DMS53 (cell line): ENCODE data around the gene PCDHGC4.
A peak's percentile ranks its signal among the peaks of the same experiment; 100 is the strongest.

Experiments used
- DNase-seq: peaks from one replicate; lab custom pipeline; 2025; lab: John Stamatoyannopoulos, UW

The PCDHGC4 gene

DNA sequence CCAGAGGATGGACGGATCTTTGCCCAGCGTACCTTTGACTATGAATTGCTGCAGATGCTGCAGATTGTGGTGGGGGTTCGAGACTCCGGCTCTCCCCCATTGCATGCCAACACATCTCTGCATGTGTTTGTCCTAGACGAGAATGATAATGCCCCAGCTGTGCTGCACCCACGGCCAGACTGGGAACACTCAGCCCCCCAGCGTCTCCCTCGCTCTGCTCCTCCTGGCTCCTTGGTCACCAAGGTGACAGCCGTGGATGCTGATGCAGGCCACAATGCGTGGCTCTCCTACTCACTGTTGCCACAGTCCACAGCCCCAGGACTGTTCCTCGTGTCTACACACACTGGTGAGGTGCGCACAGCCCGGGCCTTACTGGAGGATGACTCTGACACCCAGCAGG lies 5.9 kb downstream of the PCDHGC4 start:
- DNase-seq = no peak

DNA sequence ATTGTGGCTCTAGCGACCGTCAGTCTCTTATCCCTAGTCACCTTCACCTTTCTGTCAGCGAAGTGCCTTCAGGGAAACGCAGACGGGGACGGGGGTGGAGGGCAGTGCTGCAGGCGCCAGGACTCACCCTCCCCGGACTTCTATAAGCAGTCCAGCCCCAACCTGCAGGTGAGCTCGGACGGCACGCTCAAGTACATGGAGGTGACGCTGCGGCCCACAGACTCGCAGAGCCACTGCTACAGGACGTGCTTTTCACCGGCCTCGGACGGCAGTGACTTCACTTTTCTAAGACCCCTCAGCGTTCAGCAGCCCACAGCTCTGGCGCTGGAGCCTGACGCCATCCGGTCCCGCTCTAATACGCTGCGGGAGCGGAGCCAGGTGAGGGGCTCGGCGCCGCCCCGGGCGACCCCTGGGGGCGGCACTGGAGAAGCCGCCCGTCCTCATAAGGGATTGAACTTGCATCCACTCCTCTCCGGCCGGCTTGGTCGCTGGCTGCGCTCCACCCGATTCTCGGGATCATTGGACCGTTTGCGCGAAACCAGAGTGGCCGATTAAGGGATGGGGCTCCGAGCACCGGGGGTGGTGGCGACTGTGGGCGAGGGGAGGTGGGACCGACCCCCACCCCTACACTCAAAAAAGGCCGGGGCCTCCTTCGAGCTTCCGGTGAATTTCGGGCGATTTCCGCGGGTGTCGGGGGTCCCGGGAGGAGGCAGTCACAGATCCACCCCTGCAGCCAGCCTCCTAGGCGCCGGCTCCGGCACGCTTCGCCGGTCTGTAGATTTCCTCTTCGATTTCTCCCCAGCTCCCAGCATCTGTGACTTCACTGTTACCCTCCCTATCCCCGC lies 6.7 kb downstream of the PCDHGC4 start:
- no peak for DNase-seq

DNA sequence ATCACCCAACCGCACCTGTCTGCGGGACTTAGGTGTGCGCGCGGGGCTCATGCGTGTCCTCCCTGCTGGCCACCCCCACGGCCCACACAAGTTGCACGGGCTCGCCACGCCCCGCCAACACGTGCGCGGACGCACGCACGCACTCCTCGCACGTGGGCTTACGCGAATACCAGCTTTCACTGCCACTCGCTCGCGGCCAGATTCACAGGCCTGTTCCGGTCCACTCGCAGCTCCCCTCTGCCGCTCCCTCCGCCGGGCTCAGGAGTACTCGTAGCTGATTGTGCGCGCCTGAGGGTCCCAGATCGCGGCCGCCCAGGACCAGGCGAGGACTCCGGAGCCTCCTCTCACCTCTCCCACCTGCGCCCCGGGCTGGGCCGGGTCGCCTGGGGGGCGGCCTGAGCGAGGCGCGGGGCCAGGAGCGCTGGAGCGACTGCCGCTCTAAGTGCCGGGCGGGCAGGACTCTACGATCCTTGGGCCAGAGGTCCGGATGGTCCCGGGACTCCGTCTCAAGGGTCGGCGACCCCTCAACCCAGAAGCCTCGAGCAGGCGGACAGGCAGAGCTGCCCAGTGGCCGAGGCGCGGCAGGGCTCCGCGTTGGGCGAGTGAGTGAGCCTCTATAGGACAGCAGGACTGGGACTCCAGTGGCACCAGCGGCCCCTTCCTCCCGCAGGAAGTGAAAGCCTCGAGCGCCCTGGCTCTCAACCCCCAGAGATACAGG lies 7.5 kb downstream of the PCDHGC4 start:
- DNase-seq = no peak

DNA sequence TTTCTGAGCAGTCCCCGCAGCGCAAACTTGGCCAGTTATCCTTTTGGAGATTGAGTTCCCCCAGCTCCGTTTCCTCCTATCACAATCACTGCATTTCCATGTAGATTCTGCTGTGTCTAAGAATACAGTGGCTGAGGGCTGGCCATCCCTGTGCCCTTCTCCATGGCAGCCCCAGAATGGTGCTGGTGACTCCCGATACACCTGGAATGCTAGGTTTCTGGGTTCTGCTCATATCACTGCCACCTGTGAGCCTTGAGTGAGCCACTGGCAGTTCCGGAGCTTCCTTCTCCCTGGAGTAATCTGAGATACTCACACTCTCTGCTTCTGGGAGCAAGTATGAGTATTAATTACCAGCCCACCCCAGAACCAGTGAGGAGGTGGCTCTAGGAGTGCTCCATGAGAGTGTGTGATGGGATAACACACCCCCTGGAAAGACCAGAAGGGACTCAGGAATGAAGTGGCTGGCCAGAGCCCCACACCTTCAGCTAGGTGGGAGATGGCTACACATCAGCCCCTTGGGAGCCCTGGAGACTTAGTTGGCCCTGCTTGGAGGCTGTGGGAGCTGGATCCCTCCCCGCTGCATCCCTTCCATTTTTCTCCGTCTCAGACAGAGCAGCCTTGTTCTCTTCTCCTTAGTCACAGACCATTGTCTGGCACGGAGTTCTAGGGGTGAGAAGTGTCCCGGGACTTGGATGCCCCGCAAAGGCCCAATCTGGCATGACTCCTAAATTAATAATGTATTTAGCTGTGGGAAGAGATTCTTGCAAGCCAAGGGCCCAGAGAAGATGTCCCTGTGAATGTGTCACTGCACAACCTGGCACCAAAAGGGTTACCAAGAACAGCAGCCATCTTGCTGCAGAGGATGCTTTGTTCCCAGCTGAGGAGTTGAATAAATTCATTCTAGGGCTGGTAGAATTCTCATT lies 8.9 kb downstream of the PCDHGC4 start:
- no peak for DNase-seq

DNA sequence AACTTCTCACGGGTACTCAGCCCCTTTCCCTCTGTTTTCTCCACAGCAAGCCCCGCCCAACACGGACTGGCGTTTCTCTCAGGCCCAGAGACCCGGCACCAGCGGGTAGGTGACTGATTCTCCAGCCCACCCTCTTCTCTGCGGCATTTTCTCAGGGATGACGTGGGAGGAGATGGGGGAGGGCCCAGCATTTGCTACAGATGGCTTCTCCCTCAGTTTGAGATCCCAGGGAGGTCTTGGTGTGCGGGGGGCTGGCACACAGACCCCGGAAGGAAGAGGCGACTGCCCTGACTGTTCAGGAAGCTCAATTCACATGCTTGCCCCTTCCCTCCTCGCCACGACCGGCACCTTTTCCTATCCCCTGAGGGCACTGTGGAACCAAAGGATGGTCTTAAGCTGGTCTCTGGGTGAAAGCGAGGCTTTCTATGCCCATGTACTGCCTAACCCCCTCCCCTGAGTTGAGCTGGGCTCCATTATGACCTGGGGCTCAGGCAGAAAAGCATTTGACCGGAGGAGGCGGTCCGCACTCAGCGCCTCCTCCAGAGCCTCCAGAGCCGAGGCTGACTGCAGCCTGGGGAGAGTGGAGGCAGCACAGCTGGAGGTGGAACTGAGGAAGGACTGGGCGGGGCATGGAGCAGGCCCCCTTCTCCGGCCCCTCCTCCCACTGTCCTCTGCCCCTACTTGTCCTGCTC lies 10.1 kb downstream of the PCDHGC4 start:
- DNase-seq = no peak

DNA sequence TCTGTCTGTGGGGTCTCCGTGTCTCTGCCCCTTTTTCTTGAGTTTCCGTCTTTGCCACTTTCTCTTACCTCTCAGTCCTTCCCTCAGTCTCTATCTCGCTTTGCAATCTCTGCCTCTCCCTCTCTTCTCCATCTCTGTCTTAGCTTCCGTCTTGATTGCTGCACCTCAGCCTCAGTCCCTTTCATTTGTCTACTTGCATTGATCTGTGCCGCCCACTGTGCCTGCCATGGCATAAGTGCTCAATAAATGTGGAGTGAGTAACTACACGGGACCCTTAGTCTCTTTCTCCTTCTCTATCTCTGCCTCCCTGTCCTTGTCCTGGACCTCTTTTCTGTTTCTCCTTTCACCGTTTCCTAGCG lies 10.6 kb downstream of the PCDHGC4 start:
- DNase-seq = no peak

DNA sequence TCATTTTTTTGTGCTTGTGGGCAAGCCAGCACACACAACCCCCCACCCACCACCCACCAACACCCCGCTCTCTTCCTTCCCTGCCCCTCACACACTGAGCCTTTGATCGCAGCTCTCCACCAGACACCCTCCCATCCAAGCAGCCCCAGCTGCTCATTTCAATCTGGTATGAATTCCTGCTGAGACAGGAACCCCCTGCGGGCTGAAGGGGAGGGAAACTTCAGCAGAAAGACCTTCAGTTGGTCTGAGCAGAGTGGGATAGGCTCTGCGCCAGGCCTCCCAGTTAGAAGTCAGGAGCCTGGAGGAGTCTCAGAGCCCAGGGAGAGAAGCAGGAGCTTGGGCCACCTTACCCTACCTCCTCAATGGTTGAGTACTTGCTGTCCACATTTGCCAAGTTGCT lies 11.2 kb downstream of the PCDHGC4 start:
- DNase-seq = no peak

DNA sequence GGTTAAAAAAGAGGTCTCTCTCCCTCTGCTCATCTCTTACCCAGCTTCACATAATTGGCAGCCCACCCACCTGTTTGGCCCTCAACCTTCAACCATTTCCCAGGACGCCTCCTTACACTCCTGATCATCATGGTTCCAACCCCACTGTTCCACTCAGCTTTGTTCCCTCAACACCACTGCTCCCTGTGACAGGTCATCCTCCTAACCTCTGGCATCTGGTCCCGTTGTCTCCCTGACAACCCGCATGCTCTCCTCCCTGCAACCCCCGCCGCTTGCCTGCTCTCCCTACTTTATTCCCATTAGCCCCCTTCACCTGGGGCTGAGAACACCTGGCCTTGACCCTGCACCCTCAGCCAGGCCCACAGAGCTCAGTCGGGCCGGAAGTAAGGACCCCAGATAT lies 16.9 kb downstream of the PCDHGC4 start:
- DNase-seq = no peak

DNA sequence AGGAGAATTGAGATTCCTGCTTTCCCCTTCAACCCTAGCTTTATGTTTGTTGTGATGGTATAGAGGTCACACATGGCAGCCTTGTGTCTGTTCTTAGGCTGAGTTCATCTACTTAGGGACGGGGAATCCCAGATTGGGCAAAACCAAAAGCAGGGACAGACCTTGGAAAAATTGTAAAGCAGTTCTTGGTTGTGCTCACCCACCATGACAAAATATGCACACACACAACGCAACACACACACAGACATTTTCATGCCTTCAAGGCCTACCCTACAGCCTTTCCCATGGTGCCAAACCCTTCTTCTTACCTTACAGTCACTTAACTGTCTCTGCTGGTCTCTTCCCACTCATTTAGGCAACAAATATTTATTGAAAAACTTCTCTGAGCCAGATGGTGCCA lies 18.9 kb downstream of the PCDHGC4 start:
- DNase-seq = no peak

DNA sequence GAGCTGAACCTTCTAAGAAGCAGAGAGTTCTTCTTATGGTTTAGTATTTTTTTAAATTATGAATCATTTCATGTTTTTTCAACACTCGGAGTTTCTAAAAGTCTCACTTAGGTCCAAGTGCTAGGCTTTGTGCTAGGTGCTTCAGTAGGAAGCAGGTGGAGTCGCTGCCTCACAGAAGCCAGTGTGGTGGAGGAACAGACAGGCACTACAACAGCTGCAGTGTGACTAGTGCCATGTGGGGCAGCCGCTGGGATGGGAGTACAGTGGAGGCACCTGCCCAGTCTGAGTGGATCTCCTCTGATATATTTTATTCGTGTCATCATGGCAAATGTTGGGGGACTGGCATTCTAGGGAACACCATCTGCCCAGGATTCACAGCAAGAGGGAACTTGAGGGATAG lies 19.4 kb downstream of the PCDHGC4 start:
- no peak for DNase-seq

DNA sequence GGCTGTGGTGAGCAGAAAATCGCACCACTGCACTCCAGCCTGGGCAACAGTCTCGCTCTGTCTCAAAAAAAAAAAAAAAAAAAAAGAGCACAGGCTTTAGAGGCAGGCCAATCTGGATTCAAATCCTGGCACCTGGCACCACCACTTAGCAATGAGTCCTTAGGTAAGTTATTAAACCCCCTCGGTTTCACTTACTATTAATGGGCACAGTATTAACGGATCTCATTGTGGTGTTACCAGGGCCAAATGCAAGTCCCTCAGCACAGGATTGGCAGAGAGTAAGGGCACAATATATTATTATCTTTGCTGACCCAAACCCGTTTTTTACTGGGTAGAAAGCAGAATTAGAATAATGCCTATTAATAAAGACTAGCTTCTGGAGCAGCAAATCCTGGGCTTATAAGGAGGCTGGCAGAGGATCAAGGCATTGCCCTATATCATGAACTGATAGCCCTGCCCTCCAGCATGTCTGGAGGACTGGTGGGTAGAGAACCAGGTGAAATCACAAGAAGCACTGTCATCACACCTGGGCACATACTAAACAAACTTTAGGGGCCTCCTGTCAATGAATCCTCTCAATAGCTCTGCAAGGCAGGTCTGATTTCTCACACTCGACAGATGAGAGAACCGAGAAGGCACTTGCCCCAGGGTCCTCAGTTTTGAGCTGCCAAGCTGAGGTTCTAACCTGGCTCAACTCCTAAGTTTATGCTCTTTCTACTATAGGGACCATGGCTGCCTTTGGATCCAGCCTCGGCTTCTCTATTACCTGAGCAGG lies 21.7 kb downstream of the PCDHGC4 start:
- DNase-seq = no peak

DNA sequence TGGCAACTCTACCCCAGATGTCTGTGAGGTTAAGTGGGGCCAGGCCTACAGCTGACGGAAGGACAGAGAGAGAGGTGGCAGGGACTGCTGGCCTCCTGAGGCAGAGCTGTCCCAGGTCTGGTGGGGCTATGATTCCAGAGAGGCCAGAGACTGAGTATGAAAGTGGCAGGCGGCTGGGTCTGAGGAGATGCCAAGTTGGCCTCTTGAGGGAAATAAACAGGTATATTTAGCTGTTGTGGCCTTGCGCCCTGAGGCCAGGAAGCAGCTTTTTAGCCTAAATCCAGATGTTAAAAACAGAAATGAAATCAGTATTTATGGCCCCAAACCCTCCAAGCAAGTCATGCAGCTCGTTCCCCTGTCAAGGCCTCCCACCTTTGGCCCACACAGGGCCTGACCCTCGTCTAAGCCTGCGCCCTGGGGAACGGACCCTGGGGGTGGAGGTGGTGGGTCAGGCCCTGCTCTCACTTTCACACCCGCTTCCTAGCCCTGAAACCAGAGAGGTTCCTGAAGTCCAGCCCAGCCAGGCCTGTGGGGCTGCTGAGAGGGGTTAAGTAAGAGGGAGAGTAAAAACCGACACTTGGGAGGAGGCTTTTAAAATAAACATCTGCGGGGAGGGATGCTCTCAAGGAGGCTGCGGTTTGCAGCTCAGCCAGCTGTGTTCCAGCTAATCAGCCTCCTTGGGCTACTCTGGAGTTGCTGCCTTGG lies 22.7 kb downstream of the PCDHGC4 start:
- DNase-seq = no peak

DNA sequence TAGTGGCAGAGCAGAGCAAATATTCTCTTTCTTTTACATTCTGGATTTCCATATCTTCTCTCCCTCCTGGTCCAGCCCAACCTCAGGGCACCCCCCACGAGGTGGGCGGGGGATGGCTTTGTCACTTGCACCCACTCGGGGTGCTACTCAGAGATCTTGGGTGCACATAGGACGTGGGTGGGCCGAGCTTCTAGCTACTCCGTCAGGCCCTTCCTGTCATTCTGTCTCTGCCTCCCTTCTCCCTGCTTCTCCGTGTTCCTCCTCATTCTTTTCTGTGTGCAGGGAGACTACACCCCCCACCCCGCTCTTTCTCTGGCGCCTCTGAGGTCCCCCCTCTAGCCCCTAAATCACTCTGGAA lies 23.6 kb downstream of the PCDHGC4 start:
- DNase-seq = no peak

DNA sequence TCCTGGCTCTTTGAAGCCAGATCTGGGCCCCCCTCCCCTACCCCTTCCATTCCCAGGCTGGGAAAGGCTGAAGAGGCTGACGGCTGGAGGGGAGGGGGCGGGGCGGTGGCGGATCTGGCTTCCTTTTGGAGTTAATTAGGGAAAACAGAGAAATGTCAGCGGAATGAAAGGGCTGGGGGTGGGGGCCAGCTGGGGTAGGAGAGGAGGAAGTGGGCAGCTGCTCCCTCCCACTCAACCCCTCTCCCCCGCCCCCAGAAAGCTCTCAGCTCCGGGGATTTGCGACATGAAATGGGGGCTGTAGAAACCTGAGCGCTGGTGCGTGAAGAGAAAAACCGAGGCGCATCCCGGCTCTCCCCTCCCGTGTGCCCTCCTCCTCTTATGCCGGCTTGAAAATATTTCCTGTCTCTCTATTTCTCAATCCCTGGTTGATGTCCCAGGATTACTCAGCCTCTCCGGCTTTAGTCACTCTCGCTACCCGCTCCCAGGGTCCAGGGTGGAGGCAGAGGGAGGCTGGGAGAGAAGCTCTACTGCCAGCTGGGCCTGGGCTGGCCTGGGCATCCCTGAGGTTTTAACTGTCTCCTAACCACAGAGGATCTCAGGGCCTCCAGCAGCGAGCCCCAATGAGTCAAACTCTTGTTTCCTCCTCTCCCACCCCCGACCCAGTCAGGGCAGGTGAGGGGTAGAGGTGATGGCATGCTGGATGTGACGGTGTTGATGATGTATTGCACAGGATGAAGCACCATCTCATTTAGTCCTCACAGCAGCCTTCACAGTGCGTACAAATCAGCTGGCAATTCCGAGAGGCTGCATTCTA lies 24.2 kb downstream of the PCDHGC4 start:
- DNase-seq = peak; percentile 20

DNA sequence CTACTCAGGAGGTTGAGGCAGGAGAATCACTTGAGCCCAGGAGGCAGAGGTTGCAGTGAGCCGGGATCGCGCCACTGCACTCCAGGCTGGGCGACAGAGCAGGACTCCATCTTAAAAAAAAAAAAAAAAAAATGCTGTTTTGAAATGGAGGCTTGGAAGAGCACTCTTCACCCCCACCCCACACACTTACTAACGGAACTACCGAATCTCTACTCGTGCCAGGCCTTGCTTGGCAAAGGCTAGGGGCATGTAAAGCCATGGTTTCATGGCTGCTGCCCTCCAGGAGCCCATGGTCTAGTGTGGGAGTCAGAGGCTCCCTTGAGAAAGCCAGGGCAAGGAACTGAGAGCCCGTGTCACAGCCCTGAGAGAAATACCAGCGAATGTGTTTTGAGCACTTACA lies 25.3 kb downstream of the PCDHGC4 start:
- DNase-seq = no peak

DNA sequence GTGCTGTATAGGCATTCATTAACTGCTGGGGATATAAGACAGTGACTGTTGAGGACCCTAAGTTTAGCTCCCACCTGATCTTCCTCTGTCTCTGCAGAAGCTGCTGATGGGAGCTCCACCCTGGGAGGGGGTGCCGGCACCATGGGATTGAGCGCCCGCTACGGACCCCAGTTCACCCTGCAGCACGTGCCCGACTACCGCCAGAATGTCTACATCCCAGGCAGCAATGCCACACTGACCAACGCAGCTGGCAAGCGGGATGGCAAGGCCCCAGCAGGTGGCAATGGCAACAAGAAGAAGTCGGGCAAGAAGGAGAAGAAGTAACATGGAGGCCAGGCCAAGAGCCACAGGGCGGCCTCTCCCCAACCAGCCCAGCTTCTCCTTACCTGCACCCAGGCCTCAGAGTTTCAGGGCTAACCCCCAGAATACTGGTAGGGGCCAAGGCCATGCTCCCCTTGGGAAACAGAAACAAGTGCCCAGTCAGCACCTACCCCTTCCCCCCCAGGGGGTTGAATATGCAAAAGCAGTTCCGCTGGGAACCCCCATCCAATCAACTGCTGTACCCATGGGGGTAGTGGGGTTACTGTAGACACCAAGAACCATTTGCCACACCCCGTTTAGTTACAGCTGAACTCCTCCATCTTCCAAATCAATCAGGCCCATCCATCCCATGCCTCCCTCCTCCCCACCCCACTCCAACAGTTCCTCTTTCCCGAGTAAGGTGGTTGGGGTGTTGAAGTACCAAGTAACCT lies 26.2 kb downstream of the PCDHGC4 start:
- DNase-seq = no peak

DNA sequence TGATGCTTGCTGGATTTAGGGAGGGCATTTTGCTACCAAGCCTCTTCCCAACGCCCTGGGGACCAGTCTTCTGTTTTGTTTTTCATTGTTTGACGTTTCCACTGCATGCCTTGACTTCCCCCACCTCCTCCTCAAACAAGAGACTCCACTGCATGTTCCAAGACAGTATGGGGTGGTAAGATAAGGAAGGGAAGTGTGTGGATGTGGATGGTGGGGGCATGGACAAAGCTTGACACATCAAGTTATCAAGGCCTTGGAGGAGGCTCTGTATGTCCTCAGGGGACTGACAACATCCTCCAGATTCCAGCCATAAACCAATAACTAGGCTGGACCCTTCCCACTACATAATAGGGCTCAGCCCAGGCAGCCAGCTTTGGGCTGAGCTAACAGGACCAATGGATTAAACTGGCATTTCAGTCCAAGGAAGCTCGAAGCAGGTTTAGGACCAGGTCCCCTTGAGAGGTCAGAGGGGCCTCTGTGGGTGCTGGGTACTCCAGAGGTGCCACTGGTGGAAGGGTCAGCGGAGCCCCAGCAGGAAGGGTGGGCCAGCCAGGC lies 27.0 kb downstream of the PCDHGC4 start:
- DNase-seq = no peak

DNA sequence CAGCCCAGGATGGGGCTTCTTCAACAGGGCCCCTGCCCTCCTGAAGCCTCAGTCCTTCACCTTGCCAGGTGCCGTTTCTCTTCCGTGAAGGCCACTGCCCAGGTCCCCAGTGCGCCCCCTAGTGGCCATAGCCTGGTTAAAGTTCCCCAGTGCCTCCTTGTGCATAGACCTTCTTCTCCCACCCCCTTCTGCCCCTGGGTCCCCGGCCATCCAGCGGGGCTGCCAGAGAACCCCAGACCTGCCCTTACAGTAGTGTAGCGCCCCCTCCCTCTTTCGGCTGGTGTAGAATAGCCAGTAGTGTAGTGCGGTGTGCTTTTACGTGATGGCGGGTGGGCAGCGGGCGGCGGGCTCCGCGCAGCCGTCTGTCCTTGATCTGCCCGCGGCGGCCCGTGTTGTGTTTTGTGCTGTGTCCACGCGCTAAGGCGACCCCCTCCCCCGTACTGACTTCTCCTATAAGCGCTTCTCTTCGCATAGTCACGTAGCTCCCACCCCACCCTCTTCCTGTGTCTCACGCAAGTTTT lies 27.6 kb downstream of the PCDHGC4 start:
- peak; percentile 87 for DNase-seq
